Measurements from ENCODE around the gene PIM3. TPM values are rescaled to one million over a fixed set of nuclear protein-coding genes. Genes with fewer than 3 reads are reported as not detected.

The PIM3 gene
- total and polyA plus RNA-seq, 10 of the 15 experiments (the other 5 are each of a cell fraction or from before 2014, with no cell fraction given) = 0.31 to 60.8 (median 12.4) TPM

DNA sequence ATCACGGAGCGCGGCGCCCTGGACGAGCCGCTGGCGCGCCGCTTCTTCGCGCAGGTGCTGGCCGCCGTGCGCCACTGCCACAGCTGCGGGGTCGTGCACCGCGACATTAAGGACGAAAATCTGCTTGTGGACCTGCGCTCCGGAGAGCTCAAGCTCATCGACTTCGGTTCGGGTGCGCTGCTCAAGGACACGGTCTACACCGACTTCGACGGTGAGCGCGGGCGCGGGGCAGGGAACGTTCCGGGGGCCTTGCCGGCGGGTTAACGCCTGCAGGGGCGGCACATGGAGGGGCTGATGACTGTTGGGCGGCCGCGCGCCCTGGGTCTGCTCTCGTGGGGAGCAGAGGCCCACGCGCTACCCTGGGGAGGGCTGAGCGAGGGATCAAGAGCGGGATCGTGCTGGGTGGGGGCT is 1.0 kb downstream of the PIM3 start (continued):
- TF ChIP-seq, protein P1, sequence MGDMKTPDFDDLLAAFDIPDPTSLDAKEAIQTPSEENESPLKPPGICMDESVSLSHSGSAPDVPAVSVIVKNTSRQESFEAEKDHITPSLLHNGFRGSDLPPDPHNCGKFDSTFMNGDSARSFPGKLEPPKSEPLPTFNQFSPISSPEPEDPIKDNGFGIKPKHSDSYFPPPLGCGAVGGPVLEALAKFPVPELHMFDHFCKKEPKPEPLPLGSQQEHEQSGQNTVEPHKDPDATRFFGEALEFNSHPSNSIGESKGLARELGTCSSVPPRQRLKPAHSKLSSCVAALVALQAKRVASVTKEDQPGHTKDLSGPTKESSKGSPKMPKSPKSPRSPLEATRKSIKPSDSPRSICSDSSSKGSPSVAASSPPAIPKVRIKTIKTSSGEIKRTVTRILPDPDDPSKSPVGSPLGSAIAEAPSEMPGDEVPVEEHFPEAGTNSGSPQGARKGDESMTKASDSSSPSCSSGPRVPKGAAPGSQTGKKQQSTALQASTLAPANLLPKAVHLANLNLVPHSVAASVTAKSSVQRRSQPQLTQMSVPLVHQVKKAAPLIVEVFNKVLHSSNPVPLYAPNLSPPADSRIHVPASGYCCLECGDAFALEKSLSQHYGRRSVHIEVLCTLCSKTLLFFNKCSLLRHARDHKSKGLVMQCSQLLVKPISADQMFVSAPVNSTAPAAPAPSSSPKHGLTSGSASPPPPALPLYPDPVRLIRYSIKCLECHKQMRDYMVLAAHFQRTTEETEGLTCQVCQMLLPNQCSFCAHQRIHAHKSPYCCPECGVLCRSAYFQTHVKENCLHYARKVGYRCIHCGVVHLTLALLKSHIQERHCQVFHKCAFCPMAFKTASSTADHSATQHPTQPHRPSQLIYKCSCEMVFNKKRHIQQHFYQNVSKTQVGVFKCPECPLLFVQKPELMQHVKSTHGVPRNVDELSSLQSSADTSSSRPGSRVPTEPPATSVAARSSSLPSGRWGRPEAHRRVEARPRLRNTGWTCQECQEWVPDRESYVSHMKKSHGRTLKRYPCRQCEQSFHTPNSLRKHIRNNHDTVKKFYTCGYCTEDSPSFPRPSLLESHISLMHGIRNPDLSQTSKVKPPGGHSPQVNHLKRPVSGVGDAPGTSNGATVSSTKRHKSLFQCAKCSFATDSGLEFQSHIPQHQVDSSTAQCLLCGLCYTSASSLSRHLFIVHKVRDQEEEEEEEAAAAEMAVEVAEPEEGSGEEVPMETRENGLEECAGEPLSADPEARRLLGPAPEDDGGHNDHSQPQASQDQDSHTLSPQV (IDR thresholded peaks at IDR 0.05) = no peak
- TF ChIP-seq MTA2 (IDR thresholded peaks at IDR 0.05; ENCODE audit: low read depth) (no peak), FOS (IDR thresholded peaks at IDR 0.05; ENCODE audit: borderline replicate concordance, extremely low read depth, insufficient read length) (no peak), PAX5 (IDR thresholded peaks at IDR 0.05; ENCODE audit: borderline replicate concordance, low read depth, low read length) (no peak), SRF (IDR thresholded peaks at IDR 0.05; ENCODE audit: low read depth in 2 of 2, low read length in 2 of 2) (no peak; a peak in 1 of 4 replicates), CREB1 (IDR thresholded peaks at IDR 0.05; ENCODE audit: low read depth) (no peak), CHD1 (IDR thresholded peaks at IDR 0.05; ENCODE audit: low read depth, low read length) (no peak), ZSCAN29 (IDR thresholded peaks at IDR 0.05) (peak; percentile 96), EZH2 (IDR thresholded peaks at IDR 0.05; ENCODE audit: borderline replicate concordance, control insufficient read depth, low read depth, low read length) (no peak), SPI1 (IDR thresholded peaks at IDR 0.05; ENCODE audit: borderline replicate concordance, insufficient read depth, low read depth, low read length) (no peak), HDGF (IDR thresholded peaks at IDR 0.05) (peak; percentile 94), STAT3 (IDR thresholded peaks at IDR 0.05; ENCODE audit: low read depth, low read length) (no peak), TARDBP (IDR thresholded peaks at IDR 0.05; ENCODE audit: borderline replicate concordance) (no peak), NFYA (IDR thresholded peaks at IDR 0.05; ENCODE audit: borderline replicate concordance, low read depth, low read length) (no peak), TCF7 (IDR thresholded peaks at IDR 0.05; ENCODE audit: borderline replicate concordance) (no peak), CBFB (IDR thresholded peaks at IDR 0.05; ENCODE audit: low read depth) (no peak), SIX5 (IDR thresholded peaks at IDR 0.05; ENCODE audit: low read depth, low read length, severe bottlenecking) (no peak)
- TF ChIP-seq, protein P2, sequence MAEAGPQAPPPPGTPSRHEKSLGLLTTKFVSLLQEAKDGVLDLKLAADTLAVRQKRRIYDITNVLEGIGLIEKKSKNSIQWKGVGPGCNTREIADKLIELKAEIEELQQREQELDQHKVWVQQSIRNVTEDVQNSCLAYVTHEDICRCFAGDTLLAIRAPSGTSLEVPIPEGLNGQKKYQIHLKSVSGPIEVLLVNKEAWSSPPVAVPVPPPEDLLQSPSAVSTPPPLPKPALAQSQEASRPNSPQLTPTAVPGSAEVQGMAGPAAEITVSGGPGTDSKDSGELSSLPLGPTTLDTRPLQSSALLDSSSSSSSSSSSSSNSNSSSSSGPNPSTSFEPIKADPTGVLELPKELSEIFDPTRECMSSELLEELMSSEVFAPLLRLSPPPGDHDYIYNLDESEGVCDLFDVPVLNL (IDR thresholded peaks at IDR 0.05; ENCODE audit: low read depth, low read length) = no peak
- TF ChIP-seq, protein P3, sequence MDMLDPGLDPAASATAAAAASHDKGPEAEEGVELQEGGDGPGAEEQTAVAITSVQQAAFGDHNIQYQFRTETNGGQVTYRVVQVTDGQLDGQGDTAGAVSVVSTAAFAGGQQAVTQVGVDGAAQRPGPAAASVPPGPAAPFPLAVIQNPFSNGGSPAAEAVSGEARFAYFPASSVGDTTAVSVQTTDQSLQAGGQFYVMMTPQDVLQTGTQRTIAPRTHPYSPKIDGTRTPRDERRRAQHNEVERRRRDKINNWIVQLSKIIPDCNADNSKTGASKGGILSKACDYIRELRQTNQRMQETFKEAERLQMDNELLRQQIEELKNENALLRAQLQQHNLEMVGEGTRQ (IDR thresholded peaks at IDR 0.05; ENCODE audit: borderline replicate concordance, low read depth, low read length) = no peak
- TF ChIP-seq, protein P4, sequence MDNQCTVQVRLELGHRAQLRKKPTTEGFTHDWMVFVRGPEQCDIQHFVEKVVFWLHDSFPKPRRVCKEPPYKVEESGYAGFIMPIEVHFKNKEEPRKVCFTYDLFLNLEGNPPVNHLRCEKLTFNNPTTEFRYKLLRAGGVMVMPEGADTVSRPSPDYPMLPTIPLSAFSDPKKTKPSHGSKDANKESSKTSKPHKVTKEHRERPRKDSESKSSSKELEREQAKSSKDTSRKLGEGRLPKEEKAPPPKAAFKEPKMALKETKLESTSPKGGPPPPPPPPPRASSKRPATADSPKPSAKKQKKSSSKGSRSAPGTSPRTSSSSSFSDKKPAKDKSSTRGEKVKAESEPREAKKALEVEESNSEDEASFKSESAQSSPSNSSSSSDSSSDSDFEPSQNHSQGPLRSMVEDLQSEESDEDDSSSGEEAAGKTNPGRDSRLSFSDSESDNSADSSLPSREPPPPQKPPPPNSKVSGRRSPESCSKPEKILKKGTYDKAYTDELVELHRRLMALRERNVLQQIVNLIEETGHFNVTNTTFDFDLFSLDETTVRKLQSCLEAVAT (IDR thresholded peaks at IDR 0.05) = peak; percentile 91
- TF ChIP-seq, protein P5, sequence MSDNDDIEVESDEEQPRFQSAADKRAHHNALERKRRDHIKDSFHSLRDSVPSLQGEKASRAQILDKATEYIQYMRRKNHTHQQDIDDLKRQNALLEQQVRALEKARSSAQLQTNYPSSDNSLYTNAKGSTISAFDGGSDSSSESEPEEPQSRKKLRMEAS (IDR thresholded peaks at IDR 0.05; ENCODE audit: low read depth, low read length) = no peak
